CD8-positive, alpha-beta memory T cell (primary cell): ENCODE data around the gene CYP2U1. TPM values are rescaled to one million over a fixed set of nuclear protein-coding genes. Genes with fewer than 3 reads are reported as not detected.
"Not testable (repeated sequence)": the region's sequence is repeated elsewhere in the genome, so short reads cannot be mapped to it uniquely, and the experiment has no call there.

ENCODE experiments used
- CTCF ChIA-PET: fragments of 350-600 bp; sonication (Branson Sonifier 250); formaldehyde crosslinking; loops from one replicate; lab custom pipeline; 2021; ENCODE audit warnings: antibody characterized with exemption; lab: Charles Lee
- POLR2A ChIA-PET: fragments of 350-600 bp; sonication (Branson Sonifier 250); formaldehyde crosslinking; loops from one replicate; lab custom pipeline; 2021; ENCODE audit warnings: antibody characterized with exemption; lab: Charles Lee
- DNase-seq, 5 donors: peaks; one replicate each; pipeline versions ENCODE4 v3.0.0 to v3.0.0-alpha.2; 2020 to 2022; ENCODE audit warnings: mixed read lengths in 1 of 5
- H3K27ac ChIP-seq: one replicate; pipeline ENCODE4 v1.7.0; 2013; ENCODE audit warnings: low read depth, mild to moderate bottlenecking, low read length, moderate library complexity
- H3K27me3 ChIP-seq: 2 replicates; pipeline ENCODE4 v1.7.0; 2013; ENCODE audit warnings: low read length, mild to moderate bottlenecking; ENCODE audit not compliant: insufficient read depth, poor library complexity, severe bottlenecking
- H3K36me3 ChIP-seq: 2 replicates; pipeline ENCODE4 v1.7.0; 2013; ENCODE audit warnings: mild to moderate bottlenecking, low read length, moderate library complexity; ENCODE audit not compliant: insufficient read depth
- H3K4me1 ChIP-seq: 2 replicates; pipeline ENCODE4 v1.7.0; 2013; ENCODE audit warnings: mild to moderate bottlenecking, low read length, moderate library complexity; ENCODE audit not compliant: insufficient read depth
- H3K4me3 ChIP-seq: 2 replicates; pipeline ENCODE4 v1.7.0; 2013; ENCODE audit warnings: mild to moderate bottlenecking, low read length
- H3K9me3 ChIP-seq: 2 replicates; pipeline ENCODE4 v1.7.0; 2013; ENCODE audit warnings: mild to moderate bottlenecking, low read length
- H3K27ac Mint-ChIP-seq, 8 donors: one replicate each; pipeline ENCODE4 v1.8.0; 2020 to 2021; ENCODE audit warnings: mixed read lengths in 8 of 8, mild to moderate bottlenecking in 6 of 8, inconsistent platforms in 3 of 8, moderate library complexity in 3 of 8
- H3K27me3 Mint-ChIP-seq, 2 donors: one replicate each; pipeline ENCODE4 v1.8.0; 2020 to 2021; ENCODE audit warnings: mixed read lengths in 2 of 2, mild to moderate bottlenecking in 1 of 2, moderate library complexity in 1 of 2
- H3K36me3 Mint-ChIP-seq, 3 donors: one replicate each; pipeline ENCODE4 v1.8.0; 2020 to 2021; ENCODE audit warnings: mixed read lengths in 3 of 3, inconsistent platforms in 1 of 3, mild to moderate bottlenecking in 1 of 3
- H3K4me1 Mint-ChIP-seq, 3 donors: one replicate each; pipeline ENCODE4 v1.8.0; 2020 to 2021; ENCODE audit warnings: mixed read lengths in 3 of 3, inconsistent platforms in 1 of 3, mild to moderate bottlenecking in 1 of 3
- H3K4me3 Mint-ChIP-seq, 7 donors: one replicate each; pipeline ENCODE4 v1.8.0; 2020 to 2021; ENCODE audit warnings: mixed read lengths in 7 of 7, mild to moderate bottlenecking in 6 of 7, moderate library complexity in 4 of 7, inconsistent platforms in 2 of 7
- H3K9me3 Mint-ChIP-seq, 5 donors: one replicate each; pipeline ENCODE4 v1.8.0; 2020 to 2022; ENCODE audit warnings: mixed read lengths in 5 of 5, mild to moderate bottlenecking in 3 of 5, moderate library complexity in 2 of 5, inconsistent platforms in 1 of 5
- polyA plus RNA-seq: library from polyadenylated mRNA; unstranded; fragments of 300-500 nt; fragmentation: Illumina TruSeq; gene quantifications from one replicate; pipeline ENCODE4 v1.2.3, GENCODE V29; 2021
- total RNA-seq, 2 experiments: library from RNA; stranded (reverse); gene quantifications; one replicate each; pipeline ENCODE4 v1.2.3, GENCODE V29; 2021

CYP2U1 gene
- total and polyA plus RNA-seq, 3 experiments from 2014 or later = 2.7 to 4.0 (median 2.9) TPM

GRCh38 chr4:107926875-107927274 lies 4.5 kb upstream of the CYP2U1 start:
- DNase-seq, H3K9me3 Mint-ChIP-seq, H3K27ac ChIP-seq, H3K4me1 Mint-ChIP-seq, H3K27ac Mint-ChIP-seq, H3K4me1 ChIP-seq, H3K9me3 ChIP-seq, H3K4me3 ChIP-seq, H3K36me3 Mint-ChIP-seq, CTCF ChIA-PET, H3K4me3 Mint-ChIP-seq, POLR2A ChIA-PET, H3K27me3 Mint-ChIP-seq, H3K27me3 ChIP-seq, H3K36me3 ChIP-seq: not testable (repeated sequence)

GRCh38 chr4:107931775-107932321 lies 499 bp downstream of the CYP2U1 start:
- no peaks in the 10 kb centered on the region for H3K27me3 ChIP-seq
- H3K36me3 Mint-ChIP-seq = peaks cover 0 to 8% (median 3%) of the 10 kb centered on the region in 3 donors
- peaks cover 0 to 1% of the 10 kb centered on the region in 2 donors for H3K27me3 Mint-ChIP-seq
- H3K4me3 ChIP-seq = peak overlapping the region; percentile 81
- peak overlapping the region in 7 of 8 donors; percentile 48 to 95 (median 77) for H3K27ac Mint-ChIP-seq
- POLR2A ChIA-PET = interaction anchor here (1.0 kb wide), 1 partner anchor 211 kb away, joined by 5 read pairs; no protein-coding TSS in a partner anchor
- DNase-seq = peak in 2 of 5 donors; percentile 7 to 57
- peaks cover 22 to 40% (median 39%) of the 10 kb centered on the region in 3 donors for H3K4me1 Mint-ChIP-seq
- CTCF ChIA-PET = interaction anchor here (1.0 to 1.7 kb wide), 3 partner anchors 9 to 87 kb away, joined by 3 to 6 read pairs (median 5); no protein-coding TSS in a partner anchor
- peak overlapping the region; percentile 79 to 94 (median 87) for H3K4me3 Mint-ChIP-seq
- no peaks in the 10 kb centered on the region for H3K9me3 ChIP-seq
- peak overlapping the region; percentile 45 for H3K27ac ChIP-seq
- no peaks in the 10 kb centered on the region for H3K9me3 Mint-ChIP-seq
- no peaks in the 10 kb centered on the region for H3K36me3 ChIP-seq
- H3K4me1 ChIP-seq = peaks cover 10% of the 10 kb centered on the region

GRCh38 chr4:107935246-107935645 lies 3.9 kb downstream of the CYP2U1 start:
- Mint-ChIP-seq H3K4me1 (peaks cover 24 to 43% (median 43%) of the 10 kb centered on the region in 3 donors), H3K4me3 (no peak overlapping the region), H3K27ac (no peak overlapping the region), H3K36me3 (peaks cover 3 to 14% (median 5%) of the 10 kb centered on the region in 3 donors), H3K9me3 (no peaks in the 10 kb centered on the region), H3K27me3 (peaks cover 0 to 1% of the 10 kb centered on the region in 2 donors)
- POLR2A ChIA-PET = no interaction called here
- Histone ChIP-seq H3K4me1 (peaks cover 10% of the 10 kb centered on the region), H3K36me3 (no peaks in the 10 kb centered on the region), H3K9me3 (no peaks in the 10 kb centered on the region), H3K27me3 (no peaks in the 10 kb centered on the region), H3K27ac (no peak overlapping the region), H3K4me3 (no peak overlapping the region)
- DNase-seq = no peak
- CTCF ChIA-PET = no interaction called here

GRCh38 chr4:107937040-107937439 lies 5.7 kb downstream of the CYP2U1 start:
- H3K36me3 ChIP-seq = no peaks in the 10 kb centered on the region
- no peaks in the 10 kb centered on the region for H3K27me3 ChIP-seq
- no peak overlapping the region for H3K4me3 ChIP-seq
- H3K4me1 ChIP-seq = peaks cover 10% of the 10 kb centered on the region
- ChIA-PET POLR2A (no interaction called here), CTCF (no interaction called here)
- H3K9me3 ChIP-seq = no peaks in the 10 kb centered on the region
- Mint-ChIP-seq H3K36me3 (peaks cover 3 to 10% (median 5%) of the 10 kb centered on the region in 3 donors), H3K9me3 (no peaks in the 10 kb centered on the region), H3K4me1 (peaks cover 18 to 33% (median 33%) of the 10 kb centered on the region in 3 donors), H3K27me3 (peaks cover 0 to 1% of the 10 kb centered on the region in 2 donors), H3K27ac (no peak overlapping the region), H3K4me3 (no peak overlapping the region)
- DNase-seq = no peak
- H3K27ac ChIP-seq = no peak overlapping the region

GRCh38 chr4:107939307-107939706 lies 8.0 kb downstream of the CYP2U1 start:
- Histone ChIP-seq H3K9me3 (no peaks in the 10 kb centered on the region), H3K4me3 (no peak overlapping the region), H3K27me3 (no peaks in the 10 kb centered on the region), H3K36me3 (no peaks in the 10 kb centered on the region), H3K4me1 (no peaks in the 10 kb centered on the region), H3K27ac (no peak overlapping the region)
- Mint-ChIP-seq H3K4me3 (no peak overlapping the region), H3K27ac (peak overlapping the region in 1 of 8 donors; percentile 25), H3K36me3 (peaks cover 3 to 10% (median 5%) of the 10 kb centered on the region in 3 donors), H3K27me3 (no peaks in the 10 kb centered on the region), H3K4me1 (peaks cover 6 to 11% (median 10%) of the 10 kb centered on the region in 3 donors), H3K9me3 (no peaks in the 10 kb centered on the region)
- ChIA-PET POLR2A (no interaction called here), CTCF (no interaction called here)
- DNase-seq = no peak

GRCh38 chr4:107945809-107946208 lies 14.5 kb downstream of the CYP2U1 start:
- Histone ChIP-seq H3K4me3 (no peak overlapping the region), H3K36me3 (no peaks in the 10 kb centered on the region), H3K27ac (no peak overlapping the region), H3K4me1 (no peaks in the 10 kb centered on the region), H3K9me3 (no peaks in the 10 kb centered on the region), H3K27me3 (no peaks in the 10 kb centered on the region)
- H3K9me3 Mint-ChIP-seq = no peaks in the 10 kb centered on the region
- CTCF ChIA-PET = no interaction called here
- H3K36me3 Mint-ChIP-seq = peaks cover 3 to 46% (median 15%) of the 10 kb centered on the region in 3 donors
- POLR2A ChIA-PET = no interaction called here
- no peaks in the 10 kb centered on the region for H3K4me1 Mint-ChIP-seq
- DNase-seq = no peak
- H3K27me3 Mint-ChIP-seq = no peaks in the 10 kb centered on the region
- no peak overlapping the region for H3K27ac Mint-ChIP-seq
- no peak overlapping the region for H3K4me3 Mint-ChIP-seq

- H3K4me1 Mint-ChIP-seq = no peaks in the 10 kb centered on the region
- H3K36me3 Mint-ChIP-seq = peaks cover 13 to 47% (median 20%) of the 10 kb centered on the region in 3 donors
- ChIA-PET CTCF (no interaction called here), POLR2A (no interaction called here)
- Histone ChIP-seq H3K27me3 (no peaks in the 10 kb centered on the region), H3K9me3 (no peaks in the 10 kb centered on the region), H3K4me3 (no peak overlapping the region), H3K36me3 (no peaks in the 10 kb centered on the region), H3K4me1 (no peaks in the 10 kb centered on the region), H3K27ac (no peak overlapping the region)
- peaks cover 8 to 11% (median 9%) of the 10 kb centered on the region in 5 donors for H3K9me3 Mint-ChIP-seq
- no peak overlapping the region for H3K27ac Mint-ChIP-seq
- DNase-seq = no peak
- H3K4me3 Mint-ChIP-seq = no peak overlapping the region
- H3K27me3 Mint-ChIP-seq = no peaks in the 10 kb centered on the region
Measured at GRCh38 chr4:107950746-107951540, 19.6 kb downstream of the CYP2U1 start.

- Mint-ChIP-seq H3K36me3 (peaks cover 19 to 42% (median 20%) of the 10 kb centered on the region in 3 donors), H3K4me3 (no peak overlapping the region), H3K27ac (no peak overlapping the region), H3K4me1 (no peaks in the 10 kb centered on the region), H3K9me3 (peaks cover 13 to 17% (median 15%) of the 10 kb centered on the region in 5 donors), H3K27me3 (peaks cover 0 to 2% of the 10 kb centered on the region in 2 donors)
- H3K27me3 ChIP-seq = no peaks in the 10 kb centered on the region
- H3K27ac ChIP-seq = no peak overlapping the region
- ChIA-PET CTCF (no interaction called here), POLR2A (no interaction called here)
- H3K9me3 ChIP-seq = no peaks in the 10 kb centered on the region
- no peak for DNase-seq
- H3K4me1 ChIP-seq = no peaks in the 10 kb centered on the region
- no peak overlapping the region for H3K4me3 ChIP-seq
- no peaks in the 10 kb centered on the region for H3K36me3 ChIP-seq
Measured at GRCh38 chr4:107951551-107951950, 20.2 kb downstream of the CYP2U1 start.
